Karpas-422 (cell line): ENCODE measurements around the gene ACOT9. TPM values are rescaled to one million over a fixed set of nuclear protein-coding genes. Genes with fewer than 3 reads are reported as not detected.
A peak's percentile ranks its signal among the peaks of the same experiment; 100 is the strongest.

Source experiments
- DNase-seq: peaks from one replicate; pipeline ENCODE4 v3.0.0-alpha.2; 2015
- H2AFZ ChIP-seq: fragments of 200-600 bp; sonication (generic); 2 replicates; pipeline ENCODE4 v1.6.1; 2014; ENCODE audit warnings: antibody characterized with exemption, low read length, mixed read lengths
- H3K27ac ChIP-seq: fragments of 200-600 bp; sonication (generic); 2 replicates; pipeline ENCODE4 v1.5.1; 2014; ENCODE audit warnings: mild to moderate bottlenecking, low read length, moderate library complexity
- H3K27me3 ChIP-seq: fragments of 200-600 bp; sonication (generic); 2 replicates; pipeline ENCODE4 v1.6.1; 2014; ENCODE audit warnings: low read length, mixed read lengths
- H3K36me3 ChIP-seq: fragments of 200-600 bp; sonication (generic); 2 replicates; pipeline ENCODE4 v1.6.1; 2014; ENCODE audit warnings: low read length, mixed read lengths; ENCODE audit not compliant: insufficient read depth
- H3K4me1 ChIP-seq: fragments of 200-600 bp; sonication (generic); 2 replicates; pipeline ENCODE4 v1.6.1; 2014; ENCODE audit warnings: mild to moderate bottlenecking, low read length, mixed read lengths
- H3K4me2 ChIP-seq: fragments of 200-600 bp; sonication (generic); 2 replicates; pipeline ENCODE4 v1.6.1; 2014; ENCODE audit warnings: low read length, low read depth, mild to moderate bottlenecking; ENCODE audit not compliant: poor library complexity, severe bottlenecking
- H3K4me3 ChIP-seq: fragments of 200-600 bp; sonication (generic); 2 replicates; pipeline ENCODE4 v1.5.1; 2014; ENCODE audit warnings: mild to moderate bottlenecking, antibody characterized with exemption, low read length, mixed read lengths
- H3K79me2 ChIP-seq: fragments of 200-600 bp; sonication (generic); 2 replicates; pipeline ENCODE4 v1.6.1; 2014; ENCODE audit warnings: mild to moderate bottlenecking, low read length, mixed read lengths
- H3K9ac ChIP-seq: fragments of 200-600 bp; sonication (generic); 2 replicates; pipeline ENCODE4 v1.6.0; 2014; ENCODE audit warnings: low read length
- H3K9me2 ChIP-seq: fragments of 200-600 bp; sonication (generic), shearing (Covaris generic); replicated peaks from 2 replicates; pipeline ENCODE4 v1.6.0; 2014; ENCODE audit warnings: mild to moderate bottlenecking, low read length, moderate library complexity; ENCODE audit not compliant: insufficient read depth
- H3K9me3 ChIP-seq: fragments of 300-700, 200-600 bp; sonication (generic); 2 replicates; pipeline ENCODE4 v1.6.1; 2014; ENCODE audit warnings: low read length, mixed read lengths
- H4K20me1 ChIP-seq: fragments of 200-600 bp; sonication (generic); 2 replicates; pipeline ENCODE4 v1.6.1; 2014; ENCODE audit warnings: mild to moderate bottlenecking, antibody characterized with exemption, low read length, low read depth; ENCODE audit not compliant: insufficient read depth
- total RNA-seq: library from RNA; depleted of rRNA; stranded (reverse); fragments of >200 nt; shearing (Covaris generic); gene quantifications from 2 replicates; pipeline ENCODE4 v1.2.3, GENCODE V29; 2014; ENCODE audit warnings: low replicate concordance

ACOT9 gene
- total RNA-seq, 1 experiment from 2014 or later, result 24.6 TPM

- Histone ChIP-seq H3K9me2 (no peaks in the 10 kb centered on the region), H3K36me3 (peaks cover 23% of the 10 kb centered on the region), H3K27ac (no peak overlapping the region), H3K4me1 (peaks cover 22% of the 10 kb centered on the region), H4K20me1 (peaks cover 7% of the 10 kb centered on the region; the same call in 1 of the 2 replicates), H3K9me3 (no peaks in the 10 kb centered on the region), H3K4me2 (peak overlapping the region; percentile 79), H3K79me2 (peaks cover 17% of the 10 kb centered on the region), H3K4me3 (no peak overlapping the region; the same call in 1 of the 2 replicates), H3K27me3 (no peaks in the 10 kb centered on the region), H3K9ac (no peak overlapping the region), H2AFZ (no peak overlapping the region)
- no peak for DNase-seq
Measured at GRCh38 chrX:23785580-23785979, 42.5 kb upstream of the ACOT9 start.

- peak; percentile 81 for DNase-seq
- peaks cover 23% of the 10 kb centered on the region for H3K36me3 ChIP-seq
- peak overlapping the region; percentile 79 for H3K27ac ChIP-seq
Measured at GRCh38 chrX:23784470-23785331, 41.6 kb upstream of the ACOT9 start.

GRCh38 chrX:23783589-23784469 lies 40.8 kb upstream of the ACOT9 start:
- Histone ChIP-seq H3K4me1 (peaks cover 22% of the 10 kb centered on the region), H3K9ac (peak overlapping the region; percentile 90), H3K79me2 (peaks cover 22% of the 10 kb centered on the region), H3K9me3 (no peaks in the 10 kb centered on the region), H3K36me3 (peaks cover 23% of the 10 kb centered on the region), H3K27ac (peak overlapping the region; percentile 79), H2AFZ (no peak overlapping the region), H3K4me3 (peak overlapping the region; percentile 77), H3K27me3 (no peaks in the 10 kb centered on the region), H3K9me2 (no peaks in the 10 kb centered on the region), H3K4me2 (peak overlapping the region; percentile 79), H4K20me1 (peaks cover 7% of the 10 kb centered on the region; the same call in 1 of the 2 replicates)
- peak; percentile 51 for DNase-seq

More at GRCh38 chrX:23784470-23785331, 41.6 kb upstream of the ACOT9 start:
- H3K4me3 ChIP-seq, result peak overlapping the region; percentile 77
- peaks cover 7% of the 10 kb centered on the region; the same call in 1 of the 2 replicates for H4K20me1 ChIP-seq
- H3K79me2 ChIP-seq, result peaks cover 18% of the 10 kb centered on the region
- peak overlapping the region; percentile 79 for H3K4me2 ChIP-seq
- peaks cover 22% of the 10 kb centered on the region for H3K4me1 ChIP-seq
- H2AFZ ChIP-seq, result no peak overlapping the region
- H3K9me3 ChIP-seq, result no peaks in the 10 kb centered on the region
- H3K9ac ChIP-seq, result peak overlapping the region; percentile 18
- H3K27me3 ChIP-seq, result no peaks in the 10 kb centered on the region
- no peaks in the 10 kb centered on the region for H3K9me2 ChIP-seq

- peaks cover 23% of the 10 kb centered on the region for H3K36me3 ChIP-seq
- H3K4me2 ChIP-seq, result peak within 1 kb of the TSS; percentile 79
- H3K79me2 ChIP-seq, result peaks cover 22% of the 10 kb centered on the region
- no peaks in the 10 kb centered on the region for H3K27me3 ChIP-seq
- no peaks in the 10 kb centered on the region for H3K9me3 ChIP-seq
- H3K4me1 ChIP-seq, result peaks cover 22% of the 10 kb centered on the region
- H4K20me1 ChIP-seq, result peaks cover 7% of the 10 kb centered on the region; the same call in 1 of the 2 replicates
- DNase-seq, result peak; percentile 98
- no peaks in the 10 kb centered on the region for H3K9me2 ChIP-seq
- H2AFZ ChIP-seq, result peak within 1 kb of the TSS; percentile 73
- H3K4me3 ChIP-seq, result peak within 1 kb of the TSS; percentile 77
- peak within 1 kb of the TSS; percentile 90 for H3K9ac ChIP-seq
- peak within 1 kb of the TSS; percentile 79 for H3K27ac ChIP-seq
Measured at GRCh38 chrX:23782863-23783588, 40.0 kb upstream of the ACOT9 start, which contains the start of gene SAT1. SAT1 (plus strand) TSS chrX:23783173; CDS start chrX:23783352, 179 bp downstream.

- H3K4me3 ChIP-seq, result peak overlapping the region; percentile 72
- peak overlapping the region; percentile 69 for H3K27ac ChIP-seq
- peak overlapping the region; percentile 74 for H3K9ac ChIP-seq
- H3K9me2 ChIP-seq, result no peaks in the 10 kb centered on the region
- no peaks in the 10 kb centered on the region for H3K9me3 ChIP-seq
- H3K27me3 ChIP-seq, result no peaks in the 10 kb centered on the region
- peak overlapping the region; percentile 73 for H2AFZ ChIP-seq
- H3K4me2 ChIP-seq, result peak overlapping the region; percentile 68
- H3K4me1 ChIP-seq, result peaks cover 22% of the 10 kb centered on the region
- DNase-seq, result no peak
- H3K36me3 ChIP-seq, result peaks cover 23% of the 10 kb centered on the region
- H3K79me2 ChIP-seq, result peaks cover 22% of the 10 kb centered on the region
- H4K20me1 ChIP-seq, result peaks cover 7% of the 10 kb centered on the region; the same call in 1 of the 2 replicates
Measured at GRCh38 chrX:23782455-23782854, 39.4 kb upstream of the ACOT9 start.

DNA sequence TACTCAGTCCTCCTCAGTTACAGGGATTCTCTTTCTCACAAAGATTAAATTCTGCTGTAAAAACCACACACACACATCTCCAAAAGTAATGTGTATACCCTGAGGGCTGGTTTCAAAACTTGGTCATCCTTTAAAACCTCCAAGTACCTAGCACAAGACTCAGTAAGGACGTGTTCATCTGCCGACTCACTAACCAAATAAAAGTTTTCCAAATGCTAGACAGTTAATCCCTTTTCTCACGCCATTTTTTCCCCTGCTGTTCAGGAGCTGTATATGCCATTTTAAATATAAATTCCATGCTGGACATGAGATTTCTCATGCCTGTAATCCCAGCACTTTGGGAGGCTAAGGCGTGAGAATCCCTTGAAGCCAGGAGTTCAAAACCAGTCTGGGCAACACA lies 35.9 kb upstream of the ACOT9 start:
- Histone ChIP-seq H3K9me3 (no peaks in the 10 kb centered on the region), H3K79me2 (peaks cover 22% of the 10 kb centered on the region), H3K9ac (no peak overlapping the region), H3K4me2 (no peak overlapping the region), H2AFZ (no peak overlapping the region), H3K9me2 (no peaks in the 10 kb centered on the region), H3K36me3 (peaks cover 5% of the 10 kb centered on the region), H3K4me3 (no peak overlapping the region), H3K27ac (no peak overlapping the region), H3K4me1 (peaks cover 21% of the 10 kb centered on the region), H3K27me3 (no peaks in the 10 kb centered on the region), H4K20me1 (no peaks in the 10 kb centered on the region)
- DNase-seq, result no peak

GRCh38 chrX:23776363-23776762 lies 33.3 kb upstream of the ACOT9 start:
- Histone ChIP-seq H3K27ac (peak overlapping the region; percentile 49; the same call in 1 of the 2 replicates), H3K9me3 (no peaks in the 10 kb centered on the region), H3K36me3 (no peaks in the 10 kb centered on the region), H3K79me2 (peaks cover 9% of the 10 kb centered on the region), H4K20me1 (no peaks in the 10 kb centered on the region), H3K9me2 (no peaks in the 10 kb centered on the region), H3K4me3 (no peak overlapping the region), H3K4me2 (no peak overlapping the region), H2AFZ (no peak overlapping the region), H3K9ac (no peak overlapping the region), H3K27me3 (no peaks in the 10 kb centered on the region), H3K4me1 (peaks cover 24% of the 10 kb centered on the region)
- peak; percentile 46 for DNase-seq
